Activated CD4-positive, CD25-positive, alpha-beta regulatory T cell treated with anti-CD3 and anti-CD28 coated beads, Interleukin-2, amount 50 U/mL, for 72 hours (primary cell): ENCODE data around the gene PLA2G12B.
"Not testable (repeated sequence)": the region's sequence is repeated elsewhere in the genome, so short reads cannot be mapped to it uniquely, and the experiment has no call there.

Experiments
- DNase-seq: peaks from one replicate; pipeline ENCODE4 v3.0.0; 2021

PLA2G12B gene

GRCh38 chr10:72932259-72933015 is 22.2 kb downstream of the PLA2G12B start:
- no peak for DNase-seq

- no peak for DNase-seq
These were observed 24.3 kb downstream of the PLA2G12B start for GRCh38 chr10:72930276-72930675.

GRCh38 chr10:72928798-72929197 is 25.8 kb downstream of the PLA2G12B start:
- no peak for DNase-seq

GRCh38 chr10:72927485-72927884 is 27.1 kb downstream of the PLA2G12B start:
- DNase-seq: no peak

GRCh38 chr10:72925951-72926465 is 28.6 kb downstream of the PLA2G12B start:
- DNase-seq: no peak

- DNase-seq: no peak
These were observed 30.3 kb downstream of the PLA2G12B start for GRCh38 chr10:72924351-72924750.

- DNase-seq: not testable (repeated sequence)
These were observed 33.4 kb downstream of the PLA2G12B start for GRCh38 chr10:72921147-72921683.

- no peak for DNase-seq
These were observed 36.3 kb downstream of the PLA2G12B start for GRCh38 chr10:72918352-72918751.

- DNase-seq: not testable (repeated sequence)
These were observed 36.7 kb downstream of the PLA2G12B start for GRCh38 chr10:72917803-72918332.

- DNase-seq: not testable (repeated sequence)
These were observed 37.4 kb downstream of the PLA2G12B start for GRCh38 chr10:72917201-72917600.

- DNase-seq: no peak
These were observed 41.3 kb downstream of the PLA2G12B start for GRCh38 chr10:72913287-72913686.

- no peak for DNase-seq
These were observed 41.9 kb downstream of the PLA2G12B start for GRCh38 chr10:72912736-72913135.

- no peak for DNase-seq
These were observed 42.8 kb downstream of the PLA2G12B start for GRCh38 chr10:72911758-72912157.

- no peak for DNase-seq
These were observed 43.9 kb downstream of the PLA2G12B start for GRCh38 chr10:72910705-72911104.

- no peak for DNase-seq
These were observed 48.2 kb downstream of the PLA2G12B start for GRCh38 chr10:72906446-72906845.

- no peak for DNase-seq
These were observed 49.8 kb downstream of the PLA2G12B start for GRCh38 chr10:72904806-72905205.

GRCh38 chr10:72903941-72904446 is 50.6 kb downstream of the PLA2G12B start:
- DNase-seq: not testable (repeated sequence)

- DNase-seq: no peak
These were observed 55.1 kb downstream of the PLA2G12B start for GRCh38 chr10:72899545-72899944.

- no peak for DNase-seq
These were observed 56.0 kb downstream of the PLA2G12B start for GRCh38 chr10:72898616-72899015.

- no peak for DNase-seq
These were observed 59.3 kb downstream of the PLA2G12B start for GRCh38 chr10:72895236-72895850.

GRCh38 chr10:72893136-72893798 is 61.3 kb downstream of the PLA2G12B start, which contains the start of gene OIT3:
TSS of gene OIT3 (plus strand) at chr10:72893739. CDS start at chr10:72893799, 60 bp downstream.
- DNase-seq: no peak

GRCh38 chr10:72890086-72890485 is 64.5 kb downstream of the PLA2G12B start:
- DNase-seq: no peak

- no peak for DNase-seq
These were observed 65.2 kb downstream of the PLA2G12B start for GRCh38 chr10:72889391-72889831.
